ENCODE results near the gene FOXP1. TPM values are rescaled to one million over a fixed set of nuclear protein-coding genes. Genes with fewer than 3 reads are reported as not detected.

FOXP1 gene
- total RNA-seq, 4 donors from 2014 or later = 13.2 to 46.6 (median 29.2) TPM

GRCh38 chr3:71186801-71187200, 396.7 kb downstream of the FOXP1 start:
- H3K36me3 ChIP-seq = no peaks in the 10 kb centered on the region
- TF ChIP-seq POLR2A (IDR thresholded peaks at IDR 0.05) (no peak), CTCF (IDR thresholded peaks at IDR 0.05 in 4 of 5, conservative IDR thresholded peaks at IDR 0.05 in 1 of 5) (no peak)
- H3K4me3 ChIP-seq = no peak overlapping the region
- no peak overlapping the region for H3K27ac ChIP-seq
- peaks cover 0 to 9% of the 10 kb centered on the region in 2 donors for H3K4me1 ChIP-seq
- H3K27me3 ChIP-seq = no peaks in the 10 kb centered on the region
- ATAC-seq = no peak
- intact Hi-C loops (cut with DNase I; ENCODE audit: low total_unique reads) = no loop called here
- H3K9me3 ChIP-seq = no peaks in the 10 kb centered on the region
- in situ Hi-C loops (cut with MboI; ENCODE audit: low sequenced_read_pairs in 4 of 4) = no loop called here
- no peak for DNase-seq

GRCh38 chr3:71185733-71186455, 397.6 kb downstream of the FOXP1 start:
- Histone ChIP-seq H3K27me3 (no peaks in the 10 kb centered on the region), H3K36me3 (no peaks in the 10 kb centered on the region), H3K4me3 (no peak overlapping the region), H3K9me3 (no peaks in the 10 kb centered on the region), H3K27ac (no peak overlapping the region), H3K4me1 (peaks cover 0 to 3% of the 10 kb centered on the region in 2 donors)
- ATAC-seq (no peak), DNase-seq (no peak)
- TF ChIP-seq POLR2A (IDR thresholded peaks at IDR 0.05) (no peak), CTCF (IDR thresholded peaks at IDR 0.05 in 4 of 5, conservative IDR thresholded peaks at IDR 0.05 in 1 of 5) (no peak)
- intact Hi-C loops (cut with DNase I; ENCODE audit: low total_unique reads) = no loop called here
- in situ Hi-C loops (cut with MboI; ENCODE audit: low sequenced_read_pairs in 4 of 4) = no loop called here

- no peak overlapping the region for H3K4me3 ChIP-seq
- in situ Hi-C loops (cut with MboI; ENCODE audit: low sequenced_read_pairs in 4 of 4) (no loop called here), intact Hi-C loops (cut with DNase I; ENCODE audit: low total_unique reads) (no loop called here)
- TF ChIP-seq CTCF (IDR thresholded peaks at IDR 0.05 in 4 of 5, conservative IDR thresholded peaks at IDR 0.05 in 1 of 5) (no peak), POLR2A (IDR thresholded peaks at IDR 0.05) (no peak)
- H3K4me1 ChIP-seq = no peaks in the 10 kb centered on the region
- ATAC-seq (no peak), DNase-seq (no peak)
- H3K9me3 ChIP-seq = no peaks in the 10 kb centered on the region
- H3K27ac ChIP-seq = no peak overlapping the region
- no peaks in the 10 kb centered on the region for H3K36me3 ChIP-seq
- H3K27me3 ChIP-seq = no peaks in the 10 kb centered on the region
These were observed 399.3 kb downstream of the FOXP1 start for GRCh38 chr3:71184252-71184651.

- ATAC-seq = peak in 1 of 2 donors; percentile 33
- Histone ChIP-seq H3K27ac (no peak overlapping the region), H3K4me1 (no peaks in the 10 kb centered on the region), H3K9me3 (no peaks in the 10 kb centered on the region), H3K27me3 (no peaks in the 10 kb centered on the region), H3K4me3 (no peak overlapping the region), H3K36me3 (no peaks in the 10 kb centered on the region)
- in situ Hi-C loops (cut with MboI; ENCODE audit: low sequenced_read_pairs in 4 of 4) = no loop called here
- DNase-seq = no peak
- TF ChIP-seq CTCF (IDR thresholded peaks at IDR 0.05 in 4 of 5, conservative IDR thresholded peaks at IDR 0.05 in 1 of 5) (no peak), POLR2A (IDR thresholded peaks at IDR 0.05) (no peak)
- intact Hi-C loops (cut with DNase I; ENCODE audit: low total_unique reads) = no loop called here
These were observed 400.0 kb downstream of the FOXP1 start for GRCh38 chr3:71183549-71183948.

- H3K4me3 ChIP-seq = no peak overlapping the region
- intact Hi-C loops (cut with DNase I; ENCODE audit: low total_unique reads) (no loop called here), in situ Hi-C loops (cut with MboI; ENCODE audit: low sequenced_read_pairs in 4 of 4) (no loop called here)
- H3K27me3 ChIP-seq = no peaks in the 10 kb centered on the region
- ATAC-seq (no peak), DNase-seq (no peak)
- no peaks in the 10 kb centered on the region for H3K9me3 ChIP-seq
- H3K36me3 ChIP-seq = no peaks in the 10 kb centered on the region
- H3K27ac ChIP-seq = no peak overlapping the region
- TF ChIP-seq CTCF (IDR thresholded peaks at IDR 0.05 in 4 of 5, conservative IDR thresholded peaks at IDR 0.05 in 1 of 5) = no peak
- TF ChIP-seq POLR2A (IDR thresholded peaks at IDR 0.05) = no peak
- H3K4me1 ChIP-seq = peaks cover 0 to 4% of the 10 kb centered on the region in 2 donors
These were observed 403.0 kb downstream of the FOXP1 start for GRCh38 chr3:71180524-71180923.
